HG03280 (cell line): ENCODE measurements around the gene B4GALT5.

Experiments used
- ATAC-seq: cut with Tn5 transposase; IDR thresholded peaks from one replicate; pipeline ENCODE4 v1.9.1; 2021; ENCODE audit warnings: mild to moderate bottlenecking, moderate library complexity; ENCODE audit not compliant: unreplicated experiment

Gene B4GALT5

DNA sequence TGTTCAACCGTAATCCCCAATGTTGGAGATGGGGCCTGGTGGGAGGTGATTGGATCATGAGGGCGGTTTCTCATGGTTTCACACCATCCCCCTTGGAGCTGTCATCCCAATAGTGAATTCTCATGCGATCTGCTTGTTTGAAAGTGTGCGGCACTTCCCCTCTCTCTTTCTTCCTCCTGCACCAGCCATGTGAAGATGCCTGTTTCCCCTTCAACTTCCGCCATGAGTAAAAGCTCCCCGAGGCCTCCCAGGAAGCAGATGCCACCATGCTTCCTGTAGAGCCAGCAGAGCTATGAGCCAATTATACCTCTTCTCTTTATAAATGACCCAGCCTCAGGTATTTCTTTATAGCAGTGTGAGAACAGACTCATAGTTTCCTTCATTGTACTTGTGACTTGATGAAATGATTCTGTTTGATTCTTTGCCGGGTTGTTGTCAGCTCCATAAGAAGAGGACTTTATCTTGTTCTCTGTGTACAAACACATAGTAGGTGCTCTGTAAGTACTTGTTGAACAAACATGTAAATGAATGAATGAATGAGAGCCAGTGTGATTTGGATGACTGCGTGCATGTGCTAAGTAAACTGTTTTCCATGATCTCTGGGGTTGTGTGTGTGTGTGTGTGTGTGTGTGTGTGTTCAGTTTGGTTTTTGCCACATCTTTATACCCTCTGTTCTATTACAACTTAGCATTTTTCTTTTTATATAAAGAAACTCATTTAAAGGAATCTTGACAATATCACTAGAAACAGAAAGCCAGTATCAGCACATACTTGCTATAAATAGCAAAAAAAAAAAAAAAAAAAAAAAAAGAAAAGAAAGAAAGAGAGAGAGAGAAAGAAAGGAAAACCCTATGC is 123.3 kb downstream of the B4GALT5 start:
- ATAC-seq = no peak

DNA sequence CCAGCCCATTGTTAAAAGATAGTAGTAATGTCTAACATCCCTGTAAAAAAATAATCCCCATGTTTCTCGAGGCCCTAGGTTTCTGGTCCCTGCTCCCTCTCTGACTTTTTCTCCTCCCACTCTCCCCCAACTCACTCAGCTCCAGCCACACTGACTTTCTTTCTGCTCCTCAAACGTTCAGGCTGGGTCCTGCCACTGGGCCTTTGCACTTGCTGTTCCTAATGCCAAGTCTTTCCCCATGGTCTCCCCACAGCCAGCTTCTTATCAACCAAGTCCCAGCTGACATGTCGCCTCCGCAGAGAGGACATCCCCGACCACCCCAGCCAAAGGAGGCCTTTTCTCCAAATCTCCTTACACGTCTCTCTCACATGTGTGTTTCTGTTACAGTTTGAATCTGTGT is 123.9 kb downstream of the B4GALT5 start:
- no peak for ATAC-seq

DNA sequence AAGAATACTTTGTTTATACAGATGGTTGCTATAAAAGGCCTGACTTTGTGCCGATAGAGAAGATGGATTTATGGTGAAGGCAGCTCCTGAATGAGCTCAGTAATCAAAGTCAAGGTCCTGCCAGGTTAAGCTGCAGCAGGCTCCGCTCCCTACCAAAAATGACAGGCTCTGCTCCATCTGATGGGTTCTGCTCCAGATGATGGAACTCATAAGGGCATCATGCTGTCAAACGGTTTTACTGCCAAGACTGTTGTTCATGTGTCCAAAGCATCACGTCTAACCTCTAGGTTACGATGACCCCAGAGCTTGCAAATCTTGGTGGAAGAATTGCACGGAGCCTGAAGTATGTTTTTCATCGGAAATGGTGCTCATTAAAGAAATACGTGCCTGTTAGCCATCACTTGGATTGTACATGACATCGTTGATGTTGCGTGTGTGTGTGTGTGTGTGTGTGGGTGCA is 126.5 kb downstream of the B4GALT5 start:
- no peak for ATAC-seq

DNA sequence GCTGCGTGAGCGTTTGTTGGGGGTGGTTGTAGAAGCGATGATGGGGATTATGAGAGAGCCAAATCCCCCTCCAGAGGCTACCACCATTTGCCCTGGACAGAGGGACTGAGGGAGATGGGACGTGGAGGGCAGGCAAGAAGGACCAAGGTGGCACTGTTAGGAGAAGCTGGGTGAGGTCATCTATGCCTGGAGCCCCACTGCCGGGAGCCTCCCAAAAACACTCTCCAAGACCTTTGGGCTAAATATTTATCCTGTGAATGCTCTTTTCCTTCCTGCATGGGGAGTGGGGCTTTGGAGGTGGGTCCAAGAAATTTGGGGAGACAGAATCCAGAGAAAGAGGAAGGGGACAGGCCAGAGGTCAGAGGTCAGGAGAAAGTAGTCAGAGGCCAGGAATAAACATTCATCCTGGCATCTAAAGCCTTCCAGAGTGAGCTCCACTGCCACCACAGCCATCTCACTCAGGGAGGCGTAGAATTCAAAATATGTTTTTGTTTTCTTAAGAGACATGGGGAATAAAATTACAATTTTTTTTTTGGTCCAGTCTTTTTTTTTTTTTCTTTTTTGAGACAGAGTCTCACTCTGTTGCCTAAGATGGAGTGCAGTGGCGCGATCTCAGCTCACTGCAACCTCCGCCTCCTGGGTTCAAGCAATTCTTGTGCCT is 128.0 kb downstream of the B4GALT5 start:
- ATAC-seq = no peak

DNA sequence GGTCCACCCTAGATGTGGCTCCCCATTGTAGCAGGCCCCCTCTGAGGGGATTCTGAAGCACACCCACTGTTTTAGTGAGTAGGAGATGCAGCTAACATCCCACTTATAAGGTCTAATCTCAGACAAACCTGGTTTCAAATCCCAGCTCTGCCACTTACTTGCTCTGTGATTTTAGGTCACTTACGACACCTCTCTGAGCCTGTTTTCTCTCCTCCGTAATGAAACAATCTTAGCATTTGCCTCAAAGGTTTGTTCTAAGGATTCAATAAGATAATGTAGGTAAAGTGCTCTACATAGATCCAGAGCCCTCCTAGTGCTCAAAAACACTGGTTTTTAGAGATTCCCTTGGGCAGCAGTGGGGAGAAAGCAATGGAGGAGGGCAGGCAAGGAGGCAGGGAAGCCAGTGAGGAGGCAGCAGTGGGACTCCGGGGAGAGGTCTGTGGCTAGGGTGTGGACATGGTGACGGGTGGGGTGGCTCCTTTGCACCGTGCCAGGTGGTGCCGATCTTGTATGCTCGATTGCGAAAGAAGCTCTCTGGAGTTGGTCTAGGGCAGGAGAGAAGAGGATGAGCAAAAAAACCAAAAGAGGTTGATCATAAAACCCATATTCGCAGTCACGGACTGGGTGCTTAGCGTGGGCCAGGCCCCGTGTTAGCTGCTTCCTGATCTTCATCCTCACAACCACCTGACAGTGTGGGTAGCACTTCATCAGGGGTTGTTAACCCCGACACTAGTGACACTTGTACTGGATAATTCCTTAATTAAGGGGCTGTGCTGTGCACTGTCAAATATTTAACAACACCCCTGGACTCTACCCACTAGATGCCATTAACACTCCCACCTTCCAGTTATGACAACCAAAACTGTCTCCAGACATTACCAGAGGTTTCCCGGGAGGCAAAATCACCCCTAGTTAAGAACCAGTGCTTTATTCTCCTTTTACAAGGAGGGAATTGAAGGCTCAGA is 129.0 kb downstream of the B4GALT5 start:
- ATAC-seq = no peak

DNA sequence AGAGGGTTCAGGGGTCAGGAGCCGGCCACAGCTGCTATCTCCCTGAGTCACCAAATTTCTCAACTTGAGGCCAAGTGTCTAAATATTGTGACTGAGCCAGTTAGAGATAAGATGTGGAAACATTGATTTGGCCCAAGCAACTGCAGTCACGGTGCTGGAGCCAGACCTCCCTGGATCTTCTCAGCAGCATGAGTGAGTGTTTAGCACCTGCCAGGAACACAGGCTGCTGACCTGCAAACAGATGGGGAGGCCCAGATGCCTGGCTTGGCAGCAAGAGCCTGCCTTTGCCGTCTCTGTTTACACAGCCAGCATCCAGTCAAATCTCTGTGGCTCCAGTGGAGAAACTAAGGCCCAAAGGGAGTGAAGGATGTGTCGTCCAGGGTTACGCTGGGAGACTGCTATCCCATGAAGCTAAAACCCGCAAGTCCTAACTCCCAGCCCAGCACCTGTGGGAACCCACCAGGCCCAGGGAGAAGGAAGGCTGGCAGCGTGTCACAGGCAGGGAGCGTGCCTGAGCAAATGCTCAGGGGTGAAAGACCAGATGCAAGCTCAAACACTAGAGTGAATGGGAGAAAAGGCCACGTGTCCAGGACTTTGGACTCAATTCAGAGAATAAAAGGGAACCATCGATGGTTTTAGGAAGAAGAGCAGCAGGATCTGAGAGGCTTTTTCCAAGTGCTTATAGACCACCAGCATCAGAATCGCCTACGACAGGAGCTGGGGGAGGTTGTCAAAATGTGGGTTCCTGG is 129.8 kb downstream of the B4GALT5 start:
- no peak for ATAC-seq

DNA sequence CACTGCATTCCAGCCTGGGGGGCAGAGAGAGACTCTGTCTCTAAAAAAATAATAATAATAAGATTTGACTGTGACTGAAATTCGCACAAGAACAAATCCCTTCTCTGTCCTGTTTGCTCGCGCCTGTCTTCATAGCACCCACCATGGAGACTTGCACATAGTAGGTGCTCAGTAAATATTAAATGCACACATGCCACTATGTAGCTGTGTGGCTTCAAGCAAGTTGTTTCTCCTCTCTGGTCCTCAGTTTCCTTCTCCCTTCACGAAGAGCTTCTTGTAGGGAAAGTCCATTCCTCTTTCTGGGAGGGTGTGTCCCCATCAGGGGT is 130.4 kb downstream of the B4GALT5 start:
- no peak for ATAC-seq
